A549 treated with DMSO at 1 μM for 4 hours (cell line): ENCODE measurements around the gene GGT5. TPM values are rescaled to one million over a fixed set of nuclear protein-coding genes. Genes with fewer than 3 reads are reported as not detected.

Experiments
- total RNA-seq: library from RNA; stranded (reverse); fragments of 200-300 nt; extraction: Qiagen RNA extraction; gene quantifications from 5 replicates; pipeline ENCODE4 v1.2.3, GENCODE V29; 2022; ENCODE audit warnings: low read depth

GGT5 gene
- total RNA-seq: 1.1 to 2.7 TPM (median 1.8 TPM) in 5 replicates

GRCh38 chr22:24245030-24245431, at the start of gene GGT5:
GGT5 (minus strand) TSS chr22:24245082; CDS start chr22:24244725, 357 bp downstream.

GRCh38 chr22:24270556-24271385, 25.9 kb upstream of the GGT5 start, which contains the start of gene SPECC1L:
SPECC1L (plus strand) TSS chr22:24270831; CDS start chr22:24302232, 31,401 bp downstream.

GRCh38 chr22:24181088-24181995, 63.5 kb downstream of the GGT5 start, which contains the start of gene SUSD2:
SUSD2 (plus strand) TSS chr22:24181487; CDS start chr22:24181520, 33 bp downstream.

Other genes starting within 250 kb of the GGT5 start
- not detected in 5 replicates for gene GSTT4, start 239.6 kb downstream of the GGT5 start, total RNA-seq
- gene CABIN1, start 233.8 kb downstream of the GGT5 start, total RNA-seq: 17.3 to 22.7 TPM (median 20.2 TPM) in 5 replicates
- gene SUSD2, start 63.6 kb downstream of the GGT5 start, total RNA-seq: 54.2 to 70.2 TPM (median 58.4 TPM) in 5 replicates
- 13.4 to 16.6 TPM (median 15.1 TPM) in 5 replicates for gene SPECC1L, start 25.7 kb upstream of the GGT5 start, total RNA-seq
- 0.83 to 1.3 TPM (median 0.98 TPM) in 5 replicates for gene ADORA2A, start 182.5 kb upstream of the GGT5 start, total RNA-seq